GM18499 (cell line): ENCODE measurements around the gene SMIM36.
"Not testable (repeated sequence)": the region's sequence is repeated elsewhere in the genome, so short reads cannot be mapped to it uniquely, and the experiment has no call there.

Experiments
- ATAC-seq: cut with Tn5 transposase; IDR thresholded peaks from one replicate; pipeline ENCODE4 v1.9.1; 2021; ENCODE audit warnings: moderate number of reproducible peaks; ENCODE audit not compliant: insufficient read depth, unreplicated experiment

Gene SMIM36

DNA sequence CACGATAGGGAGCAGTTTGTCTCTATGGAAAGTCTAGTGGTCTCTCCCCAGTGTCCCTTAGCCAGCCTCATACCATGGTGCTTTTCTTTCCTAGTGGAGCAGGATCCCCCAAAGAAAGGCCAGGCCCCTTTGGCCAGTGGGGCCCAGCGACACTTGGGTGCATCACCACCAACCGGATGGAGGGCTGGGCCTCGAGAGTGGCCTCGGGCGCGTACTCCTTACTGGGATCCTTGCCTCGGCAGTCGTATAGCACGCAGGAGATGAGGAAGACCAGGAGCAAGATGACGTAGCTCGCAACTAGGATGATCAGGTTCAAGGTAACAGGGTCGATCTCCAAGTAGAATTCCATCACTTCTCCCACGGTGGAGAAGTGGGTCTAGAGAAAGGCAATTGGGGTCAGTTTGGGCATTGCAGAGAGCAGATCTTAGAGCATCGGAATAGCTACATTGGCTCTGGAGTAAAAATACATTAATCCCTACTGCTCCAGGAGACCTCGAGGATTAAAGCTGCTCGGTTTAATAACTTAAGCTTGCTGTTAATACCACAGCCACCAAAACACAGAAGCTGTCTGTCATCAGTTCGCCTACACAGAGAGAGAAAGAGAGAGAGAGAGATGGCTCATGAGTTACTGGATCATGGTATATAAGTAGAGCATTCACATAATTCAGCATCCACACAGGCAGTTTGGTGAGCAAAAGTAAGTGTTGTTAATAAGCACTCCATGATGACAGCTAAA lies at the start of gene SMIM36:
SMIM36 (minus strand) TSS at position 467 of the 736 bp plus-strand sequence.
- ATAC-seq, result no peak

- no peak for ATAC-seq
Measured at GRCh38 chr17:55555772-55556171, 44.5 kb upstream of the SMIM36 start.

GRCh38 chr17:55549140-55549539 lies 37.9 kb upstream of the SMIM36 start:
- no peak for ATAC-seq

- no peak for ATAC-seq
Measured at GRCh38 chr17:55546991-55547664, 35.9 kb upstream of the SMIM36 start.

DNA sequence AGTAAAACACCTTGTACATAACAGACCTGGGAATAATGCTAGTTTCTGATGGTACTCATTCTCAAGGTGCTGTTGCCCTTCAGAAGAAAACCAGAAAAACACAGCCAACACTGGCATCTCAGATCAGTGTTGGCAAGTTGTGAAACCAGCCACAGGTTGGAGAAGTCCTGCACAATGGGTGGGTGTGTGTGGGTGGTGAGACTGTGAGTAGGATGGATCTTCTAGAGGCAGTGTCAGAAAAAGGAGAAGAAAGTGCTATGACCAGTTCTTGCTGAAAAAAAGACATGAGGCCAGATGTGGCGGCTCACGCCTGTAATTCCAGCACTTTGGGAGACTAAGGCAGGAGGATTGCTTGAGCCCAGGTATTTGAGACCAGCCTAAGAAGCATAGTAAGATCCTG lies 35.2 kb upstream of the SMIM36 start:
- no peak for ATAC-seq

GRCh38 chr17:55545806-55546205 lies 34.6 kb upstream of the SMIM36 start:
- no peak for ATAC-seq

DNA sequence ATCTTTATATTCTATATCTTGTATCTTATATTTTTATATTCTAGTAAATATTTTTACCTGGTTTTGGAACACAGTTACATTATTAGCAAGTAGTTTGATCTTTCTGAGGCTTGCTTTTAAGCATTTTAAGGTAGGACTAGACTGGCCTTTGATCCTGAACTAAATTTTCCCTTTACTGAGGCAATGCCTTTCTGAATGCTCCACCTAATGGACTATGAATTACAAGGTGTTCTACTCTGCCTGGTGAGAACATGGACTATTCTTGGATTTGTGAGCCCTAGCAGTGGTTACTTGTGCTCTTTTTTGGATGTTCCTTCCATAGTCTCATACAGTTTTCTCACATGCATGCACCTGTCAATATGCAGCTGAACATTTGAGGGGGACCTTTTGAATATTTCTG lies 32.5 kb upstream of the SMIM36 start:
- no peak for ATAC-seq

- no peak for ATAC-seq
Measured at GRCh38 chr17:55540414-55541091, 29.3 kb upstream of the SMIM36 start.

GRCh38 chr17:55536205-55536604 lies 25.0 kb upstream of the SMIM36 start:
- ATAC-seq, result no peak

GRCh38 chr17:55533608-55534007 lies 22.4 kb upstream of the SMIM36 start:
- ATAC-seq, result no peak

DNA sequence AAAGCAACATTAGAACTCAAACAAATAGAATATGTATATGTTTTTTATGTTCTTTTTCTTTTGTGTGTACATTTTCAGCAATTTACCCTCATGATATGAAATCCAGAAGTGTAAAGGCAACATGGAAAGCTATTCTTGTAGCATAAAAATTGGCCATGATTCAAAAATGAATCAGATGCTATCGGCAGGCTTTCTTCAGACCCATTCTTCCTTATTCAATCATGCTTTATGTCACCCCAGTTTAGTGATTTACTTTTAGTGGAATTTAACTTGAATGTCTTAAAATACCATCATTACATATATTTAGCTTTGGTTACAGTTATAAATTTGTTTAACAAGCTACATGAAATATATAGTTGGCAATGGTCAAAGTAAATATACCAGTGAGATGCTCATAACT lies 21.4 kb upstream of the SMIM36 start:
- ATAC-seq, result no peak

- no peak for ATAC-seq
Measured at GRCh38 chr17:55531053-55531728, 19.9 kb upstream of the SMIM36 start.

GRCh38 chr17:55530064-55530463 lies 18.8 kb upstream of the SMIM36 start:
- no peak for ATAC-seq

DNA sequence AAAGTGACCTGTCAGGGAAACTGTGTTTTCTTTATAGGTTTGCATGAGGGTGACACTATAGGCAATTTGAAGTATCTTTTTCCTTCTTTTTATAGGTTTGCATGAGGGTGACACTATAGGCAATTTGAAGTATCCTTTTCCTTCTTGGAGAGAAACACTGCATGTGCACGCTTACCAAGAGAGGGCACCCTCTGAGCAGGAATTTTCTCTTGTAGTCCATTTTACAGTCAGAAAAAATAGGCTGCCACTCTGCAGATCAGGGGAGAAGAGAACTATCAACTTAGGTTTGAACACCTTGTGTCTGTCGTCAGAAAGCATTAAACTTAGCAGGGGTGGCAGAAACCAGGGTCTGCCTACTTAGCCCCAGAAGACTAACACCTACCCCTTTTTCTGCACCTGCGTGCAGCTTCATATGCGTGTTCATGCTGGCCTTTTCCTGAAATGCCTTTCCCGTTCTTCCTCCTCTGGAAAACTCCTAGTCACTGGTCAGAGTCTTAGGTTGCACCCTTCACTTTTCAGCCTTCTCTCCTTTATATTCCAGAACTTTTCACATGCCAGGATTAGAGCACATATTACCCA lies 16.4 kb upstream of the SMIM36 start:
- ATAC-seq, result no peak

GRCh38 chr17:55524440-55525220 lies 13.4 kb upstream of the SMIM36 start:
- peak; percentile 65 for ATAC-seq

- not testable (repeated sequence) for ATAC-seq
Measured at GRCh38 chr17:55523032-55523431, 11.8 kb upstream of the SMIM36 start.

DNA sequence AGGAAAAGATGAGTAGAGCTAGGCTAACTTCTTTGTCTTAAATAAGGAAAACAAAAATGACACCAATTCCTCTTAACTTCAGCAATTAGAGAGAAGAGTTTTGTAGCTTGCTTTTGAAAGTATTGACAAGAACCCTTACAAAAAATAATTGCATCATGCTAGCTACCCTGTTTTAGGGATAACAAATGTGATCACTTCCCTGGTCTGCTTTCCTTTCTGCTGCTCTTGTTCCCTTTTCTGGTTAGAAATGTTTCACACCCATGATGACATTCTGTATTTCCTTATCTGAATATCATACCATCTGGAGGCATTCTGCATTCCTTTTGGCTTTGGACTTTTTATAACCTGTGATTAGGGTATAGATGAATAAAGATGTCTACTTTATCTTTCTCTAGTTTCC lies 9.9 kb upstream of the SMIM36 start:
- no peak for ATAC-seq

DNA sequence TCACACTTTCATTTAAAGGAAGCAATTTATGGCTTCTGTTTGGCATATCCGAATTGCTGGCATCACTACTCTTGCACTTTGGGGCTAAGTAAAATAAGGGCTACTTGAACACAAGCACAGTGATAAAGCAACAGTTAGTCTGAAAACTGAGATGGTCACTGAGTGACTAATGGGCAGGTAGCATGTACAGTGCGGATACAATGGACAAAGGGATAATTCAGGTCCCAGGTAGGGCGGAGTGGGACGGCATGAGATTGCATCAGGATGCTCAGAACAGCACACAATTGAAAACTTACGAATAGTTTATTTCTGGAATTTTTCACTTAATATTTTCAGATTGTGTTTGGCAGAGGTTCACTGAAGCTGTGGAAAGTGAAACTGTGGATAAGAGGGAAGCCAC lies 9.2 kb upstream of the SMIM36 start:
- ATAC-seq, result no peak

DNA sequence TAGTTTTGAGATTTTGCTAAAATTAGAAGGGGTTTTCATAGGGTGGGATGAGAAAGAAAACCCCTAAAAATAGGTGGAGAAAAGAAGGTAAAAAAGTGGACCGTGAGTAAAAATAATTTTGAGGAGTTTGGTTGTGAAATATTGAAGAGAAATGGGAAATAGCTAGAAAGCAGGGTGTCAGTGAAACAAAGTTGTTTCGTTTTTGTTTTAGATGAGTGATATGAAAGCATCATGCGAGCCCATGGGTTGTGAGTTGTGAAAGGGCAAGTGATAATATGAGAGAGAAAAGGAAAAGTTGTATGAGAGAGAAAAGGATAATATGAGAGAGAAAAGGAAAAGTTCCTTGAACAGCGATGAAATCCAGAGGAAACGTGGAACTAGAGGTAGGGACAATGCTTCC lies 7.3 kb upstream of the SMIM36 start:
- no peak for ATAC-seq
